ENCODE results near the gene CPEB4.

CPEB4 gene

DNA sequence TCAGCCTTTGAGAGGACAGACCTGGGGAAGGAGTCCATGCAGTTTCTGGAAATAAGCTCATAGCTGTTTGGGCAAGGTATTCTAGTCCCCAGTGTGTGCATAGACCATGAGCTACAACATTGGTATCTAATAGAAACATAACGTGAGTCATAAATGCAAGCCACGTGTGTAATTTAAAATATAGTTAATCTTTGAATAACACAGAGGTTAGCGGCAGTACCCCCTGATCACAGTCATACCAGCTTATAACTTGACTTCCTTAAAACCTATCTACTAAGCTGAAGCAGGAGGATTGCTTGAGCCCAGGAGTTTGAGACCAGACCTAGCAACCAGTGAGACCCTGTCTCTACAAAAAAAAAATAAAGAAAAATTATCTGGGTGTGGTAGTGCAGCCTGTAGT, 46.4 kb upstream of the CPEB4 start:
- Histone ChIP-seq H3F3A (ENCODE audit: insufficient read depth) (no peaks in the 10 kb centered on the region), H3K79me2 (ENCODE audit: insufficient read depth, low read length) (no peaks in the 10 kb centered on the region), H3K36me3 (ENCODE audit: low read length) (no peaks in the 10 kb centered on the region), H3K4me2 (ENCODE audit: low read depth, low read length, poor library complexity, severe bottlenecking) (no peak overlapping the region), H3K9me2 (replicated peaks; ENCODE audit: insufficient read depth, low read length) (no peaks in the 10 kb centered on the region), H3K27me3 (ENCODE audit: low read length) (no peaks in the 10 kb centered on the region), H4K20me1 (ENCODE audit: low read depth, low read length) (no peaks in the 10 kb centered on the region), H3K27ac (ENCODE audit: low read depth, low read length) (no peak overlapping the region), H3K9ac (ENCODE audit: low read length) (no peak overlapping the region), H3K9me3 (ENCODE audit: insufficient read depth, low read length) (no peaks in the 10 kb centered on the region), H3K4me3 (ENCODE audit: insufficient read depth, low read length, poor library complexity, severe bottlenecking) (no peak overlapping the region), H2AFZ (ENCODE audit: low read depth, low read length, severe bottlenecking) (no peak overlapping the region)
- TF ChIP-seq, protein P1, sequence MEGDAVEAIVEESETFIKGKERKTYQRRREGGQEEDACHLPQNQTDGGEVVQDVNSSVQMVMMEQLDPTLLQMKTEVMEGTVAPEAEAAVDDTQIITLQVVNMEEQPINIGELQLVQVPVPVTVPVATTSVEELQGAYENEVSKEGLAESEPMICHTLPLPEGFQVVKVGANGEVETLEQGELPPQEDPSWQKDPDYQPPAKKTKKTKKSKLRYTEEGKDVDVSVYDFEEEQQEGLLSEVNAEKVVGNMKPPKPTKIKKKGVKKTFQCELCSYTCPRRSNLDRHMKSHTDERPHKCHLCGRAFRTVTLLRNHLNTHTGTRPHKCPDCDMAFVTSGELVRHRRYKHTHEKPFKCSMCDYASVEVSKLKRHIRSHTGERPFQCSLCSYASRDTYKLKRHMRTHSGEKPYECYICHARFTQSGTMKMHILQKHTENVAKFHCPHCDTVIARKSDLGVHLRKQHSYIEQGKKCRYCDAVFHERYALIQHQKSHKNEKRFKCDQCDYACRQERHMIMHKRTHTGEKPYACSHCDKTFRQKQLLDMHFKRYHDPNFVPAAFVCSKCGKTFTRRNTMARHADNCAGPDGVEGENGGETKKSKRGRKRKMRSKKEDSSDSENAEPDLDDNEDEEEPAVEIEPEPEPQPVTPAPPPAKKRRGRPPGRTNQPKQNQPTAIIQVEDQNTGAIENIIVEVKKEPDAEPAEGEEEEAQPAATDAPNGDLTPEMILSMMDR (IDR thresholded peaks at IDR 0.05; ENCODE audit: insufficient read depth, low read length, poor library complexity, severe bottlenecking), result no peak
- no peak for TF ChIP-seq EZH2phosphoT487 (conservative IDR thresholded peaks at IDR 0.05; ENCODE audit: low read length)

DNA sequence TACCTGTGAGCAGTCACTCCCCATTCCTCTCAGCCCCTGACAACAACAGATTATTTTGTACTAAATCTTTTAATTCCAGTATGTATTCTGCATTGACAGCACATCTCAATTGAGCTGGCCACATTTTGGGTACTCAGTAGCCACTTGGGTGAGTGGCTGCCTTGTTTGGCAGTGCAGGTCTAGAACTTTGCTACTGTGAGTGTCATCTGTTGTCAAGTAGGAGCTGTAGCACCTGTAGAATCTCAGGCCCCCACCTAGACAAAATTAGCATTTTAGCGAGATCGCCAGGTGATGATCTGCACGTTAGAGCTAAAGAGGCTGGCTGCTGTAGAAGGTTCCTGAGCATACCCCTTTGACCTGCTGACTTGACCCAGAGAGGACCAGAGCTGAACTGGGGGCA, 44.4 kb upstream of the CPEB4 start:
- Histone ChIP-seq H3K27ac (ENCODE audit: low read depth, low read length) (no peak overlapping the region), H3K9me2 (replicated peaks; ENCODE audit: insufficient read depth, low read length) (no peaks in the 10 kb centered on the region), H3K4me2 (ENCODE audit: low read depth, low read length, poor library complexity, severe bottlenecking) (no peak overlapping the region), H3K9ac (ENCODE audit: low read length) (no peak overlapping the region), H3K36me3 (ENCODE audit: low read length) (peaks cover 3% of the 10 kb centered on the region; the same call in 1 of the 2 replicates), H3K9me3 (ENCODE audit: insufficient read depth, low read length) (peaks cover 6% of the 10 kb centered on the region; the same call in 1 of the 2 replicates), H4K20me1 (ENCODE audit: low read depth, low read length) (no peaks in the 10 kb centered on the region), H3K4me3 (ENCODE audit: insufficient read depth, low read length, poor library complexity, severe bottlenecking) (no peak overlapping the region), H3K79me2 (ENCODE audit: insufficient read depth, low read length) (no peaks in the 10 kb centered on the region), H3F3A (ENCODE audit: insufficient read depth) (no peaks in the 10 kb centered on the region), H2AFZ (ENCODE audit: low read depth, low read length, severe bottlenecking) (no peak overlapping the region), H3K27me3 (ENCODE audit: low read length) (no peaks in the 10 kb centered on the region)
- TF ChIP-seq, protein P1 (IDR thresholded peaks at IDR 0.05; ENCODE audit: insufficient read depth, low read length, poor library complexity, severe bottlenecking), result no peak
- no peak for TF ChIP-seq EZH2phosphoT487 (conservative IDR thresholded peaks at IDR 0.05; ENCODE audit: low read length)

DNA sequence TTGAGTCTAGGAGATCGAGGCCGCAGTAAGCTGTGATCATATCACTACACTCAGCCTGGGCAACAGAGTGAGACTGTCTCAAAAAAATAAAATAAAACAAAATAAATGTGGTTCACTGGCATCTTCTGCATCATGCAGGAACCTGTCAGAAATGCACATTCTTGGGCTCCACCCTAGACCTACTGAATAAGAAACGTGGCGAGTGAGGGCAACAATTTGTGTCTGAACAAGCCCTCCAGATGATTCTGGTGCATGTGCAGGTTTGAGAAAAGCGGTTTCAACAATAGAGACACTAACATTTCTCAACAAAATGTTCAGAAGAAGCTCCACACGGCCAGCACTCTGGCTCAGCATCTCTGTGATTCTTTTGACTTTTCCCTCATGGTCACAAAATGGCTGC, 42.8 kb upstream of the CPEB4 start:
- peaks cover 12% of the 10 kb centered on the region; the same call in 1 of the 2 replicates for H3K9me3 ChIP-seq (ENCODE audit: insufficient read depth, low read length)
- no peak overlapping the region for H2AFZ ChIP-seq (ENCODE audit: low read depth, low read length, severe bottlenecking)
- peaks cover 6% of the 10 kb centered on the region; the same call in 1 of the 2 replicates for H3K36me3 ChIP-seq (ENCODE audit: low read length)
- no peaks in the 10 kb centered on the region for H4K20me1 ChIP-seq (ENCODE audit: low read depth, low read length)
- H3K9ac ChIP-seq (ENCODE audit: low read length), result no peak overlapping the region
- H3K4me3 ChIP-seq (ENCODE audit: insufficient read depth, low read length, poor library complexity, severe bottlenecking), result no peak overlapping the region
- no peaks in the 10 kb centered on the region for H3K27me3 ChIP-seq (ENCODE audit: low read length)
- H3K9me2 ChIP-seq (replicated peaks; ENCODE audit: insufficient read depth, low read length), result no peaks in the 10 kb centered on the region
- no peaks in the 10 kb centered on the region for H3K79me2 ChIP-seq (ENCODE audit: insufficient read depth, low read length)
- no peak overlapping the region for H3K27ac ChIP-seq (ENCODE audit: low read depth, low read length)
- TF ChIP-seq, protein P1 (IDR thresholded peaks at IDR 0.05; ENCODE audit: insufficient read depth, low read length, poor library complexity, severe bottlenecking), result no peak
- no peak for TF ChIP-seq EZH2phosphoT487 (conservative IDR thresholded peaks at IDR 0.05; ENCODE audit: low read length)
- H3K4me2 ChIP-seq (ENCODE audit: low read depth, low read length, poor library complexity, severe bottlenecking), result no peak overlapping the region
- no peaks in the 10 kb centered on the region for H3F3A ChIP-seq (ENCODE audit: insufficient read depth)

Data from SU-DHL-6 (cell line).